ENCODE data around the gene SYTL3. TPM values are rescaled to one million over a fixed set of nuclear protein-coding genes. Genes with fewer than 3 reads are reported as not detected.

The SYTL3 gene
- total and polyA plus RNA-seq, 10 of the 15 experiments (the other 5 are each of a cell fraction or from before 2014, with no cell fraction given) = 3.3 to 12.1 (median 6.9) TPM

GRCh38 chr6:158621694-158622544 is 27.9 kb upstream of the SYTL3 start:
- Histone ChIP-seq H3K27ac (ENCODE audit: control insufficient read depth, insufficient read depth) (no peak overlapping the region), H3K79me2 (ENCODE audit: control insufficient read depth, insufficient read depth, low read length) (no peaks in the 10 kb centered on the region), H3K4me3 (no peak overlapping the region), H3K36me3 (ENCODE audit: control insufficient read depth in 2 of 2, insufficient read depth in 2 of 2, low read length in 1 of 2) (peaks cover 2 to 18% of the 10 kb centered on the region in 2 experiments; a peak in 3 of 4 replicates), H4K20me1 (ENCODE audit: control insufficient read depth, insufficient read depth) (no peaks in the 10 kb centered on the region), H2AFZ (ENCODE audit: control insufficient read depth, low read depth, low read length) (no peak overlapping the region), H3K9ac (ENCODE audit: control insufficient read depth, insufficient read depth, low read length) (no peak overlapping the region), H3K4me2 (ENCODE audit: control insufficient read depth, insufficient read depth) (no peak overlapping the region), H3K4me1 (ENCODE audit: control insufficient read depth, insufficient read depth, low read length) (no peaks in the 10 kb centered on the region; the same call in 1 of the 2 replicates), H3K27me3 (replicated peaks in 1 of 2; ENCODE audit: control insufficient read depth in 2 of 2, insufficient read depth in 2 of 2, low read length in 1 of 2) (no peaks in the 10 kb centered on the region), H3K9me3 (replicated peaks; ENCODE audit: control insufficient read depth, insufficient read depth, low read length) (no peaks in the 10 kb centered on the region)
- 95% methylated on average over 24 of the region's 25 CpGs for WGBS (ENCODE audit: insufficient coverage, insufficient replicate concordance, low lambda C conversion rate, missing lambda C conversion rate)
- CTCF ChIA-PET = interaction anchor here (1.5 to 4.4 kb wide), 3 partner anchors 69 to 408 kb away, joined by 4 to 15 read pairs (median 4); no protein-coding TSS in a partner anchor
- DNase-seq (ENCODE audit: low read depth, low spot score) (no peak), ATAC-seq (no peak), FAIRE-seq (no peak)
- POLR2A ChIA-PET = no interaction called here
- in situ Hi-C loops (cut with MboI) = no loop called here
- no TSS peak for BruUV-seq (replicated peaks)
- RAD21 ChIA-PET (ENCODE audit: unreplicated experiment) = interaction anchor here (1.2 kb wide), 1 partner anchor 69 kb away, joined by 3 read pairs; no protein-coding TSS in a partner anchor
- SMC1A ChIA-PET (ENCODE audit: uncharacterized antibody, unreplicated experiment) = interaction anchor here (0.6 to 1.9 kb wide), 4 partner anchors 17 to 85 kb away, joined by 3 to 5 read pairs (median 4); partner anchors contain the start of gene DYNLT1
- TF ChIP-seq MEF2A (IDR thresholded peaks at IDR 0.05; ENCODE audit: insufficient read depth, low read depth, low read length) (no peak), ZBTB4 (CRISPR knock-in tag; IDR thresholded peaks at IDR 0.05) (no peak), GATAD2B (conservative IDR thresholded peaks at IDR 0.05; ENCODE audit: low read depth) (no peak), ZBTB11 (CRISPR knock-in tag; IDR thresholded peaks at IDR 0.05) (no peak), GABPA (IDR thresholded peaks at IDR 0.05; ENCODE audit: low read depth) (no peak), USF2 (IDR thresholded peaks at IDR 0.05; ENCODE audit: borderline replicate concordance, low read depth, low read length) (no peak)
- intact Hi-C loops (cut with micrococcal nuclease; ENCODE audit: unreplicated experiment) = no loop called here

All from GM12878 (cell line).